ENCODE measurements around the gene FBXO45.
A peak's percentile ranks its signal among the peaks of the same experiment; 100 is the strongest.
"Not testable (repeated sequence)": the region's sequence is repeated elsewhere in the genome, so short reads cannot be mapped to it uniquely, and the experiment has no call there.

FBXO45 gene

GRCh38 chr3:196568246-196569002 is at the start of gene FBXO45, which contains the start of gene WDR53:
Gene FBXO45, plus strand, starts transcription at chr3:196568660. Its CDS starts 325 bp downstream, at chr3:196568985.
Gene WDR53, minus strand, starts transcription at chr3:196568554. Its CDS starts 7,079 bp downstream, at chr3:196561475.
- peak; percentile 93 for DNase-seq

GRCh38 chr3:196518966-196519717 is 49.3 kb upstream of the FBXO45 start:
- DNase-seq, result peak; percentile 51 to 55

- no peak for DNase-seq
Measured at GRCh38 chr3:196519718-196520082, 48.8 kb upstream of the FBXO45 start.

- not testable (repeated sequence) for DNase-seq
Measured at GRCh38 chr3:196521291-196521690, 47.2 kb upstream of the FBXO45 start.

- DNase-seq, result no peak
Measured at GRCh38 chr3:196523841-196524240, 44.6 kb upstream of the FBXO45 start.

GRCh38 chr3:196524527-196524926 is 43.9 kb upstream of the FBXO45 start:
- no peak for DNase-seq

GRCh38 chr3:196525141-196525540 is 43.3 kb upstream of the FBXO45 start:
- no peak for DNase-seq

GRCh38 chr3:196528639-196529233 is 39.7 kb upstream of the FBXO45 start:
- DNase-seq, result peak; percentile 67 to 70

- DNase-seq, result no peak
Measured at GRCh38 chr3:196531418-196531817, 37.0 kb upstream of the FBXO45 start.

- DNase-seq, result no peak
Measured at GRCh38 chr3:196533260-196533681, 35.2 kb upstream of the FBXO45 start.

- DNase-seq, result peak; percentile 57 to 73
Measured at GRCh38 chr3:196537319-196537984, 31.0 kb upstream of the FBXO45 start.

- no peak for DNase-seq
Measured at GRCh38 chr3:196541684-196542445, 26.6 kb upstream of the FBXO45 start.

GRCh38 chr3:196544491-196544992 is 23.9 kb upstream of the FBXO45 start:
- no peak for DNase-seq

- no peak for DNase-seq
Measured at GRCh38 chr3:196546537-196546936, 21.9 kb upstream of the FBXO45 start.

- DNase-seq, result no peak
Measured at GRCh38 chr3:196547067-196547466, 21.4 kb upstream of the FBXO45 start.

GRCh38 chr3:196549312-196549711 is 19.1 kb upstream of the FBXO45 start:
- DNase-seq, result not testable (repeated sequence)

GRCh38 chr3:196550172-196550571 is 18.3 kb upstream of the FBXO45 start:
- DNase-seq, result not testable (repeated sequence)

GRCh38 chr3:196552253-196552652 is 16.2 kb upstream of the FBXO45 start:
- no peak for DNase-seq

- no peak for DNase-seq
Measured at GRCh38 chr3:196553551-196553950, 14.9 kb upstream of the FBXO45 start.

- no peak for DNase-seq
Measured at GRCh38 chr3:196554205-196554604, 14.3 kb upstream of the FBXO45 start.

- no peak for DNase-seq
Measured at GRCh38 chr3:196555295-196555694, 13.2 kb upstream of the FBXO45 start.

- no peak for DNase-seq
Measured at GRCh38 chr3:196557236-196557635, 11.2 kb upstream of the FBXO45 start.

Measured in activated CD4-positive, alpha-beta T cell treated with anti-CD3 and anti-CD28 coated beads, Interleukin-2, amount 50 U/mL, for 4 hours (primary cell).